ENCODE results near the gene COL5A1.

GRCh38 chr9:134728021-134728795 lies 86.6 kb downstream of the COL5A1 start:
- TF ChIP-seq CTCF (IDR thresholded peaks at IDR 0.05) (no peak), POLR2A (IDR thresholded peaks at IDR 0.05) (no peak)
